GM12878 (cell line): Measurements from ENCODE around the gene FDX1. TPM values are rescaled to one million over a fixed set of nuclear protein-coding genes. Genes with fewer than 3 reads are reported as not detected.

ENCODE experiments used
- ATAC-seq: fragments of 200-7000 bp; cut with Tn5 transposase; 3 replicates; pipeline ENCODE4 v1.9.1; 2020; ENCODE audit warnings: mild to moderate bottlenecking, moderate library complexity
- BruUV-seq: library from RNA; stranded (reverse); fragments of 400-500 nt; replicated peaks from 2 replicates; lab custom pipeline; 2021; lab: Mats Ljungman, UMichigan
- CTCF ChIA-PET: fragments of 300-600 bp; sonication (Branson Sonifier 250); formaldehyde crosslinking; extraction: SDS; loops from one replicate; lab custom pipeline; 2021; ENCODE audit warnings: inconsistent platforms; lab: Yijun Ruan, JAX
- POLR2A ChIA-PET: fragments of 350-600 bp; formaldehyde crosslinking; extraction: SDS; loops from one replicate; lab custom pipeline; 2021; ENCODE audit warnings: inconsistent platforms; lab: Charles Lee
- RAD21 ChIA-PET: fragments of 300-600 bp; sonication (Branson Sonifier 250); formaldehyde crosslinking; loops from one replicate; lab custom pipeline; 2023; ENCODE audit warnings: antibody characterized with exemption; ENCODE audit not compliant: unreplicated experiment; lab: Charles Lee
- SMC1A ChIA-PET: fragments of 300-600 bp; sonication (Branson Sonifier 250); formaldehyde crosslinking; loops from one replicate; lab custom pipeline; 2023; ENCODE audit not compliant: unreplicated experiment, uncharacterized antibody; lab: Charles Lee
- DNase-seq: peaks from one replicate; pipeline ENCODE4 v3.0.0-alpha.2; 2011; ENCODE audit warnings: low read depth, low spot score
- FAIRE-seq: peaks from 3 replicates; lab custom pipeline; 2011; peaks lifted over from hg19 to GRCh38; lab: Jason Lieb, UNC
- H2AFZ ChIP-seq: 2 replicates; pipeline ENCODE4 v1.6.0; 2011; ENCODE audit warnings: low read depth, low read length, control low read depth; ENCODE audit not compliant: control insufficient read depth
- H3K27ac ChIP-seq: 2 replicates; pipeline ENCODE4 v1.5.1; 2011; ENCODE audit warnings: control low read depth; ENCODE audit not compliant: control insufficient read depth, insufficient read depth
- H3K27me3 ChIP-seq, 2 experiments: replicated peaks in 1 of 2; 2 replicates each; pipeline versions ENCODE4 v1.6.0 to v1.6.1; 2011; ENCODE audit warnings: low read length in 1 of 2; ENCODE audit not compliant: control insufficient read depth in 2 of 2, insufficient read depth in 2 of 2
- H3K36me3 ChIP-seq, 2 experiments: 2 replicates each; pipeline ENCODE4 v1.5.1; 2011; ENCODE audit warnings: low read length in 1 of 2; ENCODE audit not compliant: control insufficient read depth in 2 of 2, insufficient read depth in 2 of 2
- H3K4me1 ChIP-seq: 2 replicates; pipeline ENCODE4 v1.6.1; 2011; ENCODE audit warnings: mild to moderate bottlenecking, low read length, moderate library complexity, mixed read lengths; ENCODE audit not compliant: control insufficient read depth, insufficient read depth
- H3K4me2 ChIP-seq: 2 replicates; pipeline ENCODE4 v1.6.0; 2011; ENCODE audit warnings: control low read depth; ENCODE audit not compliant: control insufficient read depth, insufficient read depth
- H3K4me3 ChIP-seq: fragments of 200-600 bp; sonication (generic); 2 replicates; pipeline ENCODE4 v1.5.1; 2016
- H3K79me2 ChIP-seq: 2 replicates; pipeline ENCODE4 v1.6.0; 2011; ENCODE audit warnings: low read length; ENCODE audit not compliant: control insufficient read depth, insufficient read depth
- H3K9ac ChIP-seq: 2 replicates; pipeline ENCODE4 v1.8.0; 2011; ENCODE audit warnings: low read length, control low read depth, mixed read lengths; ENCODE audit not compliant: control insufficient read depth, insufficient read depth
- H3K9me3 ChIP-seq: replicated peaks from 3 replicates; pipeline ENCODE4 v1.5.1; 2011; ENCODE audit warnings: mild to moderate bottlenecking, low read length; ENCODE audit not compliant: control insufficient read depth, insufficient read depth
- H4K20me1 ChIP-seq: 2 replicates; pipeline ENCODE4 v1.6.0; 2011; ENCODE audit not compliant: control insufficient read depth, insufficient read depth
- ATF2 ChIP-seq: IDR thresholded peaks from 2 replicates; pipeline ENCODE4 v1.6.1; 2012; ENCODE audit warnings: low read length, inconsistent platforms
- CHD2 ChIP-seq: IDR thresholded peaks from 2 replicates; pipeline ENCODE4 v1.6.1; 2011; ENCODE audit warnings: low read depth, low read length, improper control_type of control experiment, borderline replicate concordance
- EED ChIP-seq: sonication (generic); IDR thresholded peaks from 2 replicates; pipeline ENCODE4 v1.6.1; 2016; ENCODE audit warnings: antibody characterized with exemption, low read depth
- EP300 ChIP-seq, 2 experiments: fragments of 150-350 bp in 1 of 2; IDR thresholded peaks; 2 replicates each; pipeline ENCODE4 v1.6.1; 2011 to 2012; ENCODE audit warnings: low read depth in 2 of 2, low read length in 2 of 2, borderline replicate concordance in 1 of 2, improper control_type of control experiment in 1 of 2, inconsistent platforms in 1 of 2; ENCODE audit not compliant: control insufficient read depth in 1 of 2
- ESRRA ChIP-seq: IDR thresholded peaks from 2 replicates; pipeline ENCODE4 v1.6.1; 2012; ENCODE audit warnings: mild to moderate bottlenecking, low read length, improper control_type of control experiment
- HDAC2 ChIP-seq: fragments of 200-600 bp; sonication (generic); IDR thresholded peaks from 2 replicates; pipeline ENCODE4 v1.6.1; 2017
- POLR2A ChIP-seq: IDR thresholded peaks from 2 replicates; pipeline ENCODE4 v1.6.1; 2011; ENCODE audit warnings: low read depth, mild to moderate bottlenecking, low read length
- POU2F2 ChIP-seq: IDR thresholded peaks from 3 replicates; pipeline ENCODE4 v1.6.1; 2011; ENCODE audit warnings: low read depth, mild to moderate bottlenecking, low read length, borderline replicate concordance
- RCOR1 ChIP-seq: conservative IDR thresholded peaks from 2 replicates; pipeline ENCODE4 v1.6.1; 2012; ENCODE audit warnings: low read depth, low read length, improper control_type of control experiment
- SIX5 ChIP-seq: IDR thresholded peaks from 2 replicates; pipeline ENCODE4 v1.6.1; 2011; ENCODE audit warnings: mild to moderate bottlenecking, low read depth, low read length, moderate library complexity; ENCODE audit not compliant: severe bottlenecking
- SREBF2 ChIP-seq: IDR thresholded peaks from 2 replicates; pipeline ENCODE4 v1.6.1; 2012; ENCODE audit warnings: mild to moderate bottlenecking, low read length
- SUPT20H ChIP-seq: IDR thresholded peaks from 2 replicates; pipeline ENCODE4 v1.6.1; 2011; ENCODE audit warnings: low read depth, mild to moderate bottlenecking, low read length, moderate library complexity, borderline replicate concordance; ENCODE audit not compliant: control insufficient read depth
- USF1 ChIP-seq: IDR thresholded peaks from 2 replicates; pipeline ENCODE4 v1.6.1; 2011; ENCODE audit warnings: borderline replicate concordance, low read depth, mild to moderate bottlenecking, moderate library complexity, mixed read lengths, low read length; ENCODE audit not compliant: insufficient read depth; ENCODE audit errors: extremely low read length
- USF2 ChIP-seq: IDR thresholded peaks from 2 replicates; pipeline ENCODE4 v1.6.1; 2011; ENCODE audit warnings: low read depth, low read length, improper control_type of control experiment, borderline replicate concordance
- ZBTB40 ChIP-seq: fragments of 450-650 bp; IDR thresholded peaks from 2 replicates; pipeline ENCODE4 v1.6.1; 2016; ENCODE audit warnings: mild to moderate bottlenecking, moderate library complexity, borderline replicate concordance
- ZNF217 ChIP-seq: fragments of 450-650 bp; IDR thresholded peaks from 2 replicates; pipeline ENCODE4 v1.6.1; 2017; ENCODE audit warnings: antibody characterized with exemption, mild to moderate bottlenecking
- WGBS: methylation state at CpG from one replicate; pipeline ENCODE4 v1.1.6; 2016; ENCODE audit warnings: low lambda C conversion rate; ENCODE audit not compliant: insufficient replicate concordance, insufficient coverage; ENCODE audit errors: missing lambda C conversion rate; 5-methylcytosine and 5-hydroxymethylcytosine counted together
- in situ Hi-C: fragments of 300-500 bp; cut with MboI; formaldehyde crosslinking; loops from 9 replicates; pipeline ENCODE4 v1.14.3; 2018; ENCODE audit warnings: mixed read lengths
- intact Hi-C: fragments of 100-400 bp; cut with micrococcal nuclease; formaldehyde crosslinking; loops from one replicate; pipeline ENCODE4 v1.14.2; 2022; ENCODE audit not compliant: unreplicated experiment
- polyA plus RNA-seq, 11 experiments: library from polyadenylated mRNA; depleted of rRNA in 4 of 11; unstranded in 6 of 11; stranded (reverse) in 5 of 11; fragments of >200 nt; fragmentation: Nextera tagmentation in 4 of 11; fragmentation: Illumina TruSeq in 1 of 11; extraction: Ambion mirVana in 4 of 11; extraction: Trizol in 1 of 11; gene quantifications; 1 replicate in 1 of 11; 2 replicates in 10 of 11; pipeline versions ENCODE4 v1.2.1 to v1.2.3, GENCODE V29; 2011 to 2016; ENCODE audit warnings: inconsistent platforms in 2 of 11, missing spikeins in 2 of 11, low read depth in 1 of 11
- total RNA-seq, 4 experiments: library from RNA; depleted of rRNA in 3 of 4; stranded (reverse); fragments of >200 nt in 3 of 4; fragmentation: Illumina TruSeq in 1 of 4; extraction: Trizol in 1 of 4; gene quantifications; 2 replicates each; pipeline versions ENCODE4 v1.2.1 to v1.2.3, GENCODE V29; 2013 to 2021

The FDX1 gene
- total and polyA plus RNA-seq, 10 of the 15 experiments (the other 5 are each of a cell fraction or from before 2014, with no cell fraction given) = 3.9 to 20.3 (median 8.1) TPM

GRCh38 chr11:110446594-110446993, 16.8 kb downstream of the FDX1 start:
- H3K9me3 ChIP-seq = no peaks in the 10 kb centered on the region
- no peaks in the 10 kb centered on the region; a peak in 1 of 4 replicates for H3K36me3 ChIP-seq
- H3K4me2 ChIP-seq = no peak overlapping the region
- ChIA-PET CTCF (interaction anchor here (0.9 to 6.6 kb wide), 18 partner anchors 9 to 999 kb away, joined by 3 to 78 read pairs (median 4); partner anchors contain the start of gene FDX1), SMC1A (interaction anchor here (1.0 to 3.9 kb wide), 8 partner anchors 8 to 784 kb away, joined by 3 to 22 read pairs (median 6); no protein-coding TSS in a partner anchor), POLR2A (interaction anchor here (0.6 to 0.9 kb wide), 2 partner anchors 12 to 1425 kb away, joined by 6 to 9 read pairs; partner anchors contain the start of gene ALG9), RAD21 (interaction anchor here (1.2 to 1.8 kb wide), 4 partner anchors 11 to 1000 kb away, joined by 3 to 8 read pairs (median 4); no protein-coding TSS in a partner anchor)
- H3K79me2 ChIP-seq = no peaks in the 10 kb centered on the region
- H3K4me1 ChIP-seq = no peaks in the 10 kb centered on the region
- no peak for DNase-seq
- WGBS = 95% methylated on average over 10 of the region's 10 CpGs
- H3K27ac ChIP-seq = no peak overlapping the region
- no peak overlapping the region for H3K9ac ChIP-seq
- FAIRE-seq = no peak
- intact Hi-C loops = loop anchor here (5.0 kb wide), 1 partner anchor 1001 kb away; no protein-coding TSS in a partner anchor
- in situ Hi-C loops = loop anchor here (5.0 to 10.0 kb wide), 2 partner anchors 786 to 978 kb away; no protein-coding TSS in a partner anchor
- no TSS peak for BruUV-seq
- H3K4me3 ChIP-seq = no peak overlapping the region
- ATAC-seq = no peak
- no peaks in the 10 kb centered on the region for H4K20me1 ChIP-seq
- no peak overlapping the region for H2AFZ ChIP-seq
- no peaks in the 10 kb centered on the region for H3K27me3 ChIP-seq
- TF ChIP-seq ESRRA = no peak
- no peak for TF ChIP-seq ZNF217
- no peak for TF ChIP-seq CHD2
- no peak for TF ChIP-seq ZBTB40
- no peak for TF ChIP-seq SIX5
- TF ChIP-seq HDAC2 = no peak
- TF ChIP-seq RCOR1 = no peak
- TF ChIP-seq USF2 = no peak
- no peak for TF ChIP-seq POU2F2
- TF ChIP-seq SUPT20H = no peak
- no peak for TF ChIP-seq SREBF2
- no peak for TF ChIP-seq EED
- no peak for TF ChIP-seq POLR2A
- TF ChIP-seq EP300 (IDR thresholded peaks at IDR 0.05; ENCODE audit: borderline replicate concordance in 1 of 2, control insufficient read depth in 1 of 2, low read depth in 2 of 2, low read length in 2 of 2) = no peak
- TF ChIP-seq USF1 = no peak
- TF ChIP-seq ATF2 = no peak
